ENCODE measurements around the gene DIRAS1. TPM values are rescaled to one million over a fixed set of nuclear protein-coding genes. Genes with fewer than 3 reads are reported as not detected.

DIRAS1 gene
- total and polyA plus RNA-seq, 2 of the 8 experiments (the other 6 are each of a cell fraction or from before 2014, with no cell fraction given): 20.2 to 22.3 TPM

GRCh38 chr19:2762783-2763496 lies 41.8 kb upstream of the DIRAS1 start (continued):
- TF ChIP-seq HDAC2 (IDR thresholded peaks at IDR 0.05; ENCODE audit: borderline replicate concordance in 1 of 2, low read depth in 2 of 2, low read length in 2 of 2) (no peak), CBX5 (IDR thresholded peaks at IDR 0.05; ENCODE audit: low read depth, low read length) (no peak), BCL11A (IDR thresholded peaks at IDR 0.05; ENCODE audit: low read depth in 2 of 2, low read length in 2 of 2) (no peak), RBBP5 (IDR thresholded peaks at IDR 0.05; ENCODE audit: borderline replicate concordance, low read depth, low read length) (no peak)

Measured in H1 (cell line).